Islet of Langerhans (tissue), 1 donor: Measurements from ENCODE around the gene BMERB1.

Experiments
- FAIRE-seq: peaks from one replicate; lab custom pipeline; 2011; peaks lifted over from hg19 to GRCh38; lab: Jason Lieb, UNC

Gene BMERB1

GRCh38 chr16:15498427-15499175 lies 64.2 kb downstream of the BMERB1 start:
- FAIRE-seq = no peak

DNA sequence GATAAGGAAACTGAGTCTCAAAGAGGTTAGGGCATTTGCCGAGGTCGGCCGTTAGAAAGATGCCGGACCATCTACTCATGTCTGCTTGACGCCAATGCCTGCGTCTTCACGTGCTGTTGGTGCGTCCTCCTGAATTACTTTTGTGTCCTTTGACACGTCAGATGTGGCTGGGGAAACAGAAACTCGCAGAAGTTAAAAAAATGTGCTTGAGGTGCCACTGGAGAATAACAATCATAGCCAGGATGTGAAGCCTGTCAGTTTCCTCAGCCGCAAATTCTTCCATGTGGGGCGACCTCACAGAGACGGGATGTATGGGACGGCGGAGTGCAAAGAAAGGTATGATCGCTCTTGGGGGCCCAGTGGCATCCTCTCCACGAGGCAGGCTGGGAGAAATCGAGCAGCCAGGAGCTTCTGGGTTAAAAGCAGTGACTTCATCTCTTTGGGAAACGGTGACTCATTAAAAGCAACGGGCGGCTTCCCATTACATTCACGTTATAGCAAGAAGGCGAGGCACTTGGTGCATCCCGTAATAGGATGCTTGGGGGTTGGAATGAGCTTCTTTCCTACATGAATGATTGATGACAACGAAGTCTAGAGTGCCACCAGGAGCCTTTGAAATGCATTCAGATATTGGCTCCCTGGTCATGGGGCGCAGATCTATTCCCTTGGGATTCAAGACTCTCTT lies 67.8 kb downstream of the BMERB1 start:
- FAIRE-seq = no peak

DNA sequence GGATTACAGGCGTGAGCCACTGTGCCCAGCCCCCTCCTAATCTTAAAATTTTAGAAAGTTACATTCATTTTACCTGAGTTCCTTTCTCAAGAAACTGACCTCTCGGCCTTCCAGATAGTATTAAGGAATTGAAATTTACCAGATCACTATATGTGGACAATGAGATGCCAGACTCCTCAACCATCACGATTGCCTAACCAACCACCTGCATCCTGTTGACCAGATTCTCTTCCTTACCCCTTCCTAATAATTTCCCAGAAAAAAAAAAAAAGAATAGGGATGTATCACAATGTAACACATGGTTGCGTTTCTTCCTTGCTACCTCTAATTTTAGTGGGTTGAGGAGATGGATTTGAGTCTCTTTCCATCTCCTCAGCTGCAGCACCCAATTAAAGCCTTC lies 72.1 kb downstream of the BMERB1 start:
- no peak for FAIRE-seq

GRCh38 chr16:15507301-15507958 lies 73.0 kb downstream of the BMERB1 start:
- no peak for FAIRE-seq

- FAIRE-seq = no peak
These were observed 73.7 kb downstream of the BMERB1 start for GRCh38 chr16:15507959-15508627.

DNA sequence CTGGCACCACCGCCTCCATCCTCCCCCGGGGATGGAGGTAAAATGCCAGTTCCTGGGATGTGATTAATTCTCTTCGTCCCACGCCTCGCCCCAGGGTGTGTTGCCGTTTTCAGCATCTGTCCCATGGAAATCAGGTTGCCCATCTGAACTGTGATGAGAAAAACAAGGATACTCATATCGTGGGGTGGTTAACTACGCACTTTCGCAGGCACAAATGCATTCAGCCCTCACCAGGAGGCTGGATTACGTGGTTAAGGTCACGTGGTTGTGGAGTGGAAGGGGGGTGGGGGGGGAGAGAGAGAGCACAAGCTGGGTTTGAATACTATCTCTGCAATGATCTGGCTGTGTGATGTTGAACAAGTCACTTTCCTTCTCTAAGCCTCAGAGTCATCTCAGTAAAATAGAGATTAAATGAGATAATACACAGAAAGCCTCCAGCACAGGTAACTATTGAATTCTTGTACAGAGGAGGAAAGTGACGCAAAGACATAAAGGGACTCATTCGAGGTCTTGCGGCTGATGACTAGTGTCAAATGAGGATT lies 74.7 kb downstream of the BMERB1 start:
- no peak for FAIRE-seq

DNA sequence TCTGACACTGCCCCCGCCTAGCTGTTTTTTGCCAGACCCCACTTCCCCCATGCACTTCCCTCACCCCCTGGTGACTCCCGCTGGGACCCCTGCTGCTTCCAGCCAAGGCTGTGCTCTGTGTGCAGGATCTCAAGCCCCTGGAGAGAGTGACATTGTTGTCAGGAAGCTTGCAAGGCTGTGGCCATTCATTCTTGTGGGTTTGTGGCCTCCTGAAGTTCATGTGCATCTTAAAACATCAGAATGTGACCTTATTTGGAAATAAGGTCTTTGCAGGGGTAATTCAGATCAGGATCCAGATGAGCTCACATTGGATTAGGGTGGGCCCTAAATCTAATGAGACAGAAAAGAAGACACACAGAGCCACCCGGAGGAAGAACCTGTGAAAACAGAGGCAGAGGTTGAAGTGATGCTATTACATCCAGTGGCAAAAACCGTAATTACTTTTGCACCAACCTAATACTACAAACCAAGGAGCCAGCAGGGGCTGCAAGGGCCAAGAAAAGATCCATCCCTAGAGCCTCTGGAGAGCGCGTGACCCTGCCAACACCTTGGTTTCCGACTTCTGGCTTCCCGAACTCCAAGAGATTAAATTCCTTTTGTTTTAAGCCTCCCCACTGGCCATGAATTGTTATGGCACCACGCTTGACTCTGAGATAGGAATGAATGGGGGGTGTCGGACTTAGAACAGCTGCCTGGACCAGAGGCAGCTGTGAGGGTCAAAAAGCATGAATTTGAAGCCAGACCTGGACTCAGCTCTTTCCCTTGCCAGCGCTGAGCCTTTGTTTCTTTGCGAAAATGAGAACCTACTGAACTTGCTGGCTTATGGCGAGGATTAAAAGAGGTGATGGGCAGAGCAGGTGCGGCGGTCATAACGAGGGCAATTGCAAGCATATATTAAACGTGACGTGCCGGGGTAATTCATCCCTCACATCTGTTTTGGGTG lies 75.5 kb downstream of the BMERB1 start:
- no peak for FAIRE-seq

DNA sequence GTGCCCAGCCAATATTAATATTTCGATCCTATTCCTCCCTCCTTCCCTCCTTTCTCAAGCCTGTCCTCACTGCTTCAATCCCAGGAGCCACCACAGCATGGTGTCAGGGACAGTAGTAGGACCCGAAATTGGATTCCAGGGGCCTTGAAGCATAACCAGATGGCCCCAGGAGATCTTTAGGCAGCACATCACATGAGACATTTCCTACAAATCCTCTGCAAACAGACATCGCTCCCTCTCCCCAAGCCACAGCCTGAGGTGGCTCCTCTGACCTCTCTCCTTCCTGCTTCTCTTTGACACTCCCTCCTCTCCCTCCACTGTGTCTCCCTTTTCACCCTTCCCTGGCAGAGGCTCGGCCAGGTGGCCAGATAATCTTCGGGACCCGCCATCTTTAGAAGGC lies 76.6 kb downstream of the BMERB1 start:
- FAIRE-seq = no peak

- FAIRE-seq = no peak
These were observed 77.5 kb downstream of the BMERB1 start for GRCh38 chr16:15511759-15512487.

DNA sequence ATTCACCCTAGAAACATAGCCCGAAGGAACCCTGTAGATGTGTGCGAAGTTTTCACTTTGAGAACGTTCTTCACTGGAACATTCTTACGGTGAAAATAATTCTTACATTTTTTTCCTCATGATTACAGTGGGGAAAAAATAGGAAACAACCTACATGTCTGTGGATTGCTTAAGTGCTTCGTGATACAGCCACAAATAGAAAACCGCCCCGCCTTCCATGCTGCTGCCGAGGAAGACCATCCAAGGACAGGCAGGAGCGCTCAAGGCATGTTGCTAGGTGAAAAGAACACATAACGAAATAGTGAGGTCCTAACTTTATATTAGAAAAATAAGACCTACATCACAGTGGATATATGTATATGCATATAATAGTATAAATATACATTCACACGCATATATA lies 78.8 kb downstream of the BMERB1 start:
- no peak for FAIRE-seq

- FAIRE-seq = no peak
These were observed 81.6 kb downstream of the BMERB1 start for GRCh38 chr16:15515992-15516391.

DNA sequence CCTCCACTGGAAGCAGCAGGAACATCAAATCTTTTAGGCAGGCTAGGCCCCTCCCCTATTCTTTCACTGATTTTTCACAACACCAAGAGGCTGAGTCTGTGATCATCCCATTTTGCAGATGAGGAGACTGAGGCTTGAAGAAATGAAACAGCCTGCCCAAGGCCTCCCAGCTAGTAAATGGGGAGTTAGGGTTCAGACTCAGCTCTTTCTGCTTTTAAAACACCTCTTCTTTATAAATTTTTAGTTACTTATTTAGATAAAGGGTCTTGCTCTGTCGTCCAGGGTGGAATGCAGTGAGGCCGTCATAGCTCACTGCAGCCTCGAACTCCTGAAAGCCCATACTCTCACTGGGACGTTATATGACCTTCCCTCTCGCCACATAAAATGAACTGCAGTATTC lies 82.2 kb downstream of the BMERB1 start:
- FAIRE-seq = no peak

- no peak for FAIRE-seq
These were observed 83.5 kb downstream of the BMERB1 start for GRCh38 chr16:15517743-15518377.

- FAIRE-seq = no peak
These were observed 84.3 kb downstream of the BMERB1 start for GRCh38 chr16:15518381-15519351.

- no peak for FAIRE-seq
These were observed 85.4 kb downstream of the BMERB1 start for GRCh38 chr16:15519790-15520189.

- FAIRE-seq = no peak
These were observed 87.0 kb downstream of the BMERB1 start for GRCh38 chr16:15521390-15521757.

GRCh38 chr16:15521758-15522509 lies 87.5 kb downstream of the BMERB1 start:
- FAIRE-seq = no peak

- no peak for FAIRE-seq
These were observed 88.7 kb downstream of the BMERB1 start for GRCh38 chr16:15523092-15523541.
